ENCODE results near the gene RAET1L.

- no peak for TF ChIP-seq CTCF (conservative IDR thresholded peaks at IDR 0.05 in 1 of 2, IDR thresholded peaks at IDR 0.05 in 1 of 2; ENCODE audit: low read depth in 1 of 2, low read length in 2 of 2)
- no peak for TF ChIP-seq EZH2 (IDR thresholded peaks at IDR 0.05; ENCODE audit: low read length, missing control alignments)
These were observed 28.1 kb upstream of the RAET1L start for GRCh38 chr6:150053450-150053849.

Data from fibroblast of lung (primary cell).